GM21717 (cell line): ENCODE measurements around the gene SF1.

Source experiments
- ATAC-seq: cut with Tn5 transposase; IDR thresholded peaks from one replicate; pipeline ENCODE4 v1.9.1; 2021; ENCODE audit warnings: mild to moderate bottlenecking, moderate library complexity; ENCODE audit not compliant: unreplicated experiment

SF1 gene

GRCh38 chr11:64762674-64763525 is 15.4 kb downstream of the SF1 start:
- ATAC-seq = no peak

- ATAC-seq = no peak
Measured at GRCh38 chr11:64762277-64762673, 16.1 kb downstream of the SF1 start.

GRCh38 chr11:64760759-64761420 is 17.5 kb downstream of the SF1 start:
- no peak for ATAC-seq

GRCh38 chr11:64759722-64760719 is 18.3 kb downstream of the SF1 start, which contains the start of gene PYGM:
TSS of gene PYGM (minus strand) at chr11:64759974. CDS start at chr11:64759898, 76 bp downstream.
- ATAC-seq = no peak

- no peak for ATAC-seq
Measured at GRCh38 chr11:64759131-64759721, 19.1 kb downstream of the SF1 start.

- no peak for ATAC-seq
Measured at GRCh38 chr11:64758330-64759079, 19.8 kb downstream of the SF1 start.

- no peak for ATAC-seq
Measured at GRCh38 chr11:64757549-64758329, 20.6 kb downstream of the SF1 start.

- no peak for ATAC-seq
Measured at GRCh38 chr11:64755681-64756361, 22.5 kb downstream of the SF1 start.

GRCh38 chr11:64754919-64755662 is 23.3 kb downstream of the SF1 start:
- no peak for ATAC-seq

GRCh38 chr11:64754124-64754918 is 24.0 kb downstream of the SF1 start:
- ATAC-seq = no peak

GRCh38 chr11:64753380-64754123 is 24.8 kb downstream of the SF1 start:
- no peak for ATAC-seq

- no peak for ATAC-seq
Measured at GRCh38 chr11:64753019-64753379, 25.3 kb downstream of the SF1 start.

GRCh38 chr11:64752175-64752970 is 26.0 kb downstream of the SF1 start:
- no peak for ATAC-seq

GRCh38 chr11:64751580-64751979 is 26.8 kb downstream of the SF1 start:
- ATAC-seq = no peak

GRCh38 chr11:64751136-64751535 is 27.2 kb downstream of the SF1 start:
- no peak for ATAC-seq
